Right cardiac atrium (tissue), 5 donors: ENCODE data around the gene TBC1D10A. TPM values are rescaled to one million over a fixed set of nuclear protein-coding genes. Genes with fewer than 3 reads are reported as not detected.
A peak's percentile ranks its signal among the peaks of the same experiment; 100 is the strongest.

ENCODE experiments used
- ATAC-seq, 2 donors: fragments of 200-7000 bp; cut with Tn5 transposase; one replicate each; pipeline versions ENCODE4 v1.8.0 to v1.9.1; 2020; ENCODE audit warnings: moderate library complexity in 2 of 2, mild to moderate bottlenecking in 1 of 2
- DNase-seq, 3 donors: peaks; one replicate each; pipeline ENCODE4 v3.0.0-alpha.2; 2020
- H3K27ac ChIP-seq: one replicate; pipeline ENCODE4 v1.5.1; 2013; ENCODE audit warnings: mild to moderate bottlenecking, low read length, control low read depth, moderate library complexity
- H3K27me3 ChIP-seq: one replicate; pipeline ENCODE4 v1.6.1; 2013; ENCODE audit not compliant: control insufficient read depth, insufficient read depth
- H3K4me1 ChIP-seq: one replicate; pipeline ENCODE4 v1.6.1; 2013; ENCODE audit warnings: low read length; ENCODE audit not compliant: control insufficient read depth, insufficient read depth
- H3K4me3 ChIP-seq: one replicate; pipeline ENCODE4 v1.5.1; 2013; ENCODE audit warnings: low read length, control low read depth
- H3K9me3 ChIP-seq: one replicate; pipeline ENCODE4 v1.6.1; 2013; ENCODE audit warnings: low read length; ENCODE audit not compliant: control insufficient read depth
- WGBS: extraction: QIAGEN DNeasy Blood & Tissue Kit; methylation state at CpG from one replicate; pipeline ENCODE4 v1.1.7; 2013; 5-methylcytosine and 5-hydroxymethylcytosine counted together
- intact Hi-C, 4 donors: fragments of 100-400 bp; cut with DNase I; formaldehyde crosslinking; loops; one replicate each; pipeline versions ENCODE4 v1.11.0 to v1.14.0; 2022 to 2023
- polyA plus RNA-seq: library from polyadenylated mRNA; stranded (reverse); fragments of 200-250 nt; gene quantifications from one replicate; pipeline ENCODE4 v1.2.3, GENCODE V29; 2013
- total RNA-seq, 4 donors: library from RNA; stranded (reverse); fragmentation: NEBNext Ultra II Directional; extraction: Animal tissue kit (Norgen Biotek cat#: 25700); gene quantifications; one replicate each; pipeline ENCODE4 v1.2.1, GENCODE V29; 2021
- donor health status: healthy with polysubstance abuse.
- donor health status: DM: no; HTN: yes; CAD: no.
- donor health status: DM: no; HTN: no; CAD: no.
- donor health status: DM: no; HTN: yes; CAD: no; lungs with severe emphysema.
- donor health status: DM: yes; HTN: yes; CAD: no.

TBC1D10A gene
- total and polyA plus RNA-seq, 5 donors, result 5.4 to 9.1 (median 7.9) TPM

DNA sequence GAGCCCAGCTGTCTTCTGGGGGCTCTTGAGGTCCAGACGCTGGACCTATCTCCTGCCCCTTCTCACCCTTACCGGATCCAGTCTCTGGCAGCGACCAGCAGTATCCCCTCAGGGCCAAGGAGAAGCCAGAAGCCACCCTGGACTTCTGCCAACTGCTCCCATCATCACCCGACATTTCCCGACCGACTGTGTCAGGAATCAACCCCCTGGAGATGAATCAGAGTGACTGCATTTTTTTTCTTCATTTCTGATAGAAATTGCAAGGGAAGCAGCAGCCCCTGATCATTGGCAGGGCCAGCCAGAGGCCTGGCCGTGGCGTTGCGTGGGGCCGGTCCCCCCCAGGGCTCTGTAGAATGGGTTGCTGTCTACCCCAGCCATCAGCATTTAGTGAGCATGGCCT is 75.0 kb downstream of the TBC1D10A start:
- Histone ChIP-seq H3K27ac (no peak overlapping the region), H3K9me3 (no peaks in the 10 kb centered on the region), H3K4me1 (no peaks in the 10 kb centered on the region), H3K27me3 (no peaks in the 10 kb centered on the region), H3K4me3 (no peak overlapping the region)
- DNase-seq, result peak in 2 of 3 donors; percentile 60 to 62
- ATAC-seq, result no peak
- WGBS, result 48% methylated on average over 10 of the region's 10 CpGs
- intact Hi-C loops, result loop anchor here in 1 of 4 donors (5.0 kb wide), 1 partner anchor 139 kb away; no protein-coding TSS in a partner anchor

GRCh38 chr22:30250661-30251267 is 76.0 kb downstream of the TBC1D10A start:
- intact Hi-C loops, result loop anchor here in 1 of 4 donors (5.0 kb wide), 1 partner anchor 138 kb away; no protein-coding TSS in a partner anchor
- Histone ChIP-seq H3K9me3 (no peaks in the 10 kb centered on the region), H3K4me1 (no peaks in the 10 kb centered on the region), H3K4me3 (no peak overlapping the region), H3K27ac (no peak overlapping the region), H3K27me3 (no peaks in the 10 kb centered on the region)
- WGBS, result 77% methylated on average over 12 of the region's 12 CpGs
- no peak for ATAC-seq
- no peak for DNase-seq

DNA sequence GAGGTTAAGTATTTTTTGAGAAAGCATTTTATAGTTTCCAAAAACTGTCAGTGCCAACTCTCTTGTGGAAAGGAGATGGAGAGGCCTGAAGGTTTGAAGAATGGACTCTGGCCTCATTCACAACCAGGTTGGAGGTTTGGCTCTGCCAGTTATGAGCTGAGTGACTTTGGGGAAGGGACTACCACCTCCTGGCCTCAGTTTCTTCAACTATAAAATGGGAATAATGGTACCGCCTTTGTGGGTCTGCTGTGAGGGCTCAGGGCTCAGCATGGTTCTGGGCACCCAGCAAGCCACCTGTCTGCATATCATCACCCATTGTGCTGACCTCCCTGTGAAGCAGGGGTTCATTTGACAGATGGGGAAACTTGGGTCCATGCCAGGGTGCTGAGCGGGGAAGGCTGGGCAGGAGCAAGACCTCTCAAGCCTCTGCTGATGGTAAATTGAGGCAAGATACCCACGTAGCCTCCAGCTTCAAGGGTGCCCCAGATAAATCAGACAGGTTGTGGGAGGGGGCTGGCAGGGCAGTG is 76.6 kb downstream of the TBC1D10A start:
- no peaks in the 10 kb centered on the region for H3K4me1 ChIP-seq
- intact Hi-C loops, result loop anchor here in 1 of 4 donors (5.0 kb wide), 1 partner anchor 138 kb away; no protein-coding TSS in a partner anchor

DNA sequence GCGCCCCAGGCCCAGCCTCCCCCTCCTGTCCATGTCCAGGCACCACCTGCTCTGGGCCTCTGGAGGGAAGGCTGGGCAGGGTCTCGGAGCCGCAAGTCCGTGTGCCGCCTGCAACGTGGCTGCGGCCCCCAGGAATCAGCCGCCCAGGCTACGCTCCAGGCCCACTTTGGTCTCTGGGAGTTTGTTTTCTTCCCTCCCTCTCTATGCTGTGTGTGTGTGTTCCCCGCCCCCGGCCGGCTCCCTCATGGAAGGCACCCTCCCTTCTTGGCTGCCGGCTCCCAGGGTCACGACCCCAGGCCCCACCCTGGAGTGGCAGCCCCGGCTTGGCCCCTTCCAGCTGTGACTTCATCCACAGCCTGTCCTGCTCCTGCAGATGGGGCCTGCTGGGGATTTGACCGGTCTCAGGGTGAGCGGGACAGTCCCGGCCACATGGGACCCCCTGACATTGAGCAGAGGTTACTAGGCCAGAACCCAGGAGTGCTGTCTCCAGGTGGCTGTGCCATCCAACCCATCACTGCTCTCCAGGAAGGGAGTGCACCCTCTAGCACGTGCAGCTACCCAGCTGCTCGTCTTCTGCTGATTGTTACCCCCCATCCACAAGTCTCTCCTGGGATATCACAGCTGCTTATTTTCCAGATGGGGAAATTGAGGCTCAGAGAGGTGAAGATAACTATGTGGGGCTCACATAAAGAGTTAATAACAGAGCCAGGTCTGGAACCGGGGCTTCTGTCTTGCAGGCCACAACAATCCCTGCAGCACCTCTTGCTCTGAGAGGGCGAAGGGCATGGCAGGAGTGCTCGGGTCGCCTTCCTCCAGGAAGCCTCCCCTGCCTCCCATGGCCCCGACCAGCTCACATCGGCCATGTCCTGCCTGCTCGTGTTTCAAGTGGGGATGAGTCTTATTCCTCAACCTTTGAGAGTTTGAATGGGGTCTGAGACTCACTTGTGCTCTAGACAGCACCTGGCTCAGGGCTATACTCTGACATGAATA is 77.4 kb downstream of the TBC1D10A start:
- H3K9me3 ChIP-seq, result no peaks in the 10 kb centered on the region
- 54% methylated on average over 27 of the region's 27 CpGs for WGBS
- H3K4me1 ChIP-seq, result no peaks in the 10 kb centered on the region
- no peaks in the 10 kb centered on the region for H3K27me3 ChIP-seq
- intact Hi-C loops, result loop anchor here in 1 of 4 donors (5.0 kb wide), 1 partner anchor 137 kb away; no protein-coding TSS in a partner anchor
- no peak overlapping the region for H3K27ac ChIP-seq
- peak; percentile 83 to 90 (median 90) for DNase-seq
- peak; percentile 56 to 58 for ATAC-seq
- H3K4me3 ChIP-seq, result no peak overlapping the region

More for the DNA sequence above, 76.6 kb downstream of the TBC1D10A start:
- no peak for DNase-seq
- Histone ChIP-seq H3K4me3 (no peak overlapping the region), H3K27me3 (no peaks in the 10 kb centered on the region), H3K27ac (no peak overlapping the region), H3K9me3 (no peaks in the 10 kb centered on the region)
- 93% methylated on average over 3 of the region's 3 CpGs for WGBS
- ATAC-seq, result no peak

DNA sequence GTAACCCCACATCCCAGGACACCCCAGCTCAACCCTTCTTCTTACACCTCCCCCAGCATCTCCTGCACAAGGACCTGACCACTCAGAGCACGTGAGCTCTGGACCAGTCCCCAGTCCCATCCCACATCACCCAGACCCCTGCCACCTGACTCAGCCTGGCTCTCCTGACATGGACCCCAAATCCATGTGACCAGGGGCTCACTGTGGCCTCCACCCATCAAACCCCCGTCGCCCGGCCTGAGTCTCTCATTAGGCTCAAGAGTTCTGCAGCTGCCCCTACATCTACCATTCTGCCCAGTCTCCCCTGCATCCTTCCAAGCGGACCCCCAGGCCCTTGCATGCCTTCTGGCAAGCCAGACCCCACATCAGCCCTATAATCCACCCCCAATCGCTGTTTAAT is 78.3 kb downstream of the TBC1D10A start:
- no peaks in the 10 kb centered on the region for H3K4me1 ChIP-seq

GRCh38 chr22:30247974-30248373 is 78.8 kb downstream of the TBC1D10A start:
- no peaks in the 10 kb centered on the region for H3K4me1 ChIP-seq
- intact Hi-C loops, result no loop called here
- no peaks in the 10 kb centered on the region for H3K9me3 ChIP-seq
- no peak overlapping the region for H3K27ac ChIP-seq
- WGBS, result 74% methylated on average over 12 of the region's 12 CpGs
- no peak for ATAC-seq
- H3K27me3 ChIP-seq, result no peaks in the 10 kb centered on the region
- no peak overlapping the region for H3K4me3 ChIP-seq
- DNase-seq, result no peak

More for the DNA sequence above, 78.3 kb downstream of the TBC1D10A start:
- ATAC-seq, result no peak
- no peak overlapping the region for H3K4me3 ChIP-seq
- H3K27me3 ChIP-seq, result no peaks in the 10 kb centered on the region
- WGBS, result 67% methylated on average over 6 of the region's 6 CpGs
- H3K9me3 ChIP-seq, result no peaks in the 10 kb centered on the region
- DNase-seq, result no peak
- no peak overlapping the region for H3K27ac ChIP-seq
- intact Hi-C loops, result no loop called here

- 87% methylated on average over 11 of the region's 11 CpGs for WGBS
- intact Hi-C loops, result no loop called here
Observed at GRCh38 chr22:30247561-30247960, 79.2 kb downstream of the TBC1D10A start.

GRCh38 chr22:30246814-30247376 is 79.8 kb downstream of the TBC1D10A start:
- WGBS, result 28% methylated on average over 15 of the region's 15 CpGs

More at GRCh38 chr22:30247561-30247960, 79.2 kb downstream of the TBC1D10A start:
- H3K4me1 ChIP-seq, result no peaks in the 10 kb centered on the region
- H3K27me3 ChIP-seq, result no peaks in the 10 kb centered on the region
- ATAC-seq (no peak), DNase-seq (no peak)
- H3K27ac ChIP-seq, result no peak overlapping the region
- H3K4me3 ChIP-seq, result no peak overlapping the region
- H3K9me3 ChIP-seq, result no peaks in the 10 kb centered on the region

GRCh38 chr22:30245985-30246813 is 80.5 kb downstream of the TBC1D10A start, which contains the start of gene LIF:
LIF (minus strand) TSS chr22:30246759; CDS start chr22:30246695, 64 bp downstream.
- H3K27ac ChIP-seq, result no peak within 1 kb of the TSS
- no peaks in the 10 kb centered on the region for H3K9me3 ChIP-seq
- intact Hi-C loops, result no loop called here
- peak in 1 of 2 donors; percentile 32 for ATAC-seq
- H3K27me3 ChIP-seq, result no peaks in the 10 kb centered on the region
- peak in 1 of 3 donors; percentile 38 for DNase-seq
- H3K4me3 ChIP-seq, result peak within 1 kb of the TSS; percentile 41
- H3K4me1 ChIP-seq, result no peaks in the 10 kb centered on the region
- WGBS, result 2% methylated on average over 64 of the region's 64 CpGs

More at GRCh38 chr22:30246814-30247376, 79.8 kb downstream of the TBC1D10A start:
- H3K9me3 ChIP-seq, result no peaks in the 10 kb centered on the region
- H3K27ac ChIP-seq, result no peak overlapping the region
- H3K27me3 ChIP-seq, result no peaks in the 10 kb centered on the region
- ATAC-seq (no peak), DNase-seq (no peak)
- peak overlapping the region; percentile 41 for H3K4me3 ChIP-seq
- intact Hi-C loops, result no loop called here
- no peaks in the 10 kb centered on the region for H3K4me1 ChIP-seq
